OCI-LY1 (cell line): ENCODE data around the gene LPA.
"Not testable (repeated sequence)": the region's sequence is repeated elsewhere in the genome, so short reads cannot be mapped to it uniquely, and the experiment has no call there.

ENCODE experiments used
- H2AFZ ChIP-seq: fragments of 200-600 bp; sonication (generic), shearing (Covaris generic); 2 replicates; pipeline ENCODE4 v1.6.0; 2014; ENCODE audit warnings: antibody characterized with exemption, mild to moderate bottlenecking, low read length
- H3F3A ChIP-seq: fragments of 200-600 bp; sonication (generic), shearing (Covaris generic); 2 replicates; pipeline ENCODE4 v1.6.0; 2014; ENCODE audit warnings: mild to moderate bottlenecking, antibody characterized with exemption, low read length, moderate library complexity; ENCODE audit not compliant: insufficient read depth
- H3K27ac ChIP-seq: fragments of 200-600 bp; sonication (generic); 2 replicates; pipeline ENCODE4 v1.5.1; 2014; ENCODE audit warnings: low read length, mixed run types, mild to moderate bottlenecking, low read depth; ENCODE audit not compliant: poor library complexity, severe bottlenecking
- H3K27me3 ChIP-seq: fragments of 200-600 bp; sonication (generic); 2 replicates; pipeline ENCODE4 v1.6.0; 2014; ENCODE audit warnings: antibody characterized with exemption, mild to moderate bottlenecking, low read length, moderate library complexity; ENCODE audit not compliant: insufficient read depth
- H3K36me3 ChIP-seq: fragments of 200-600 bp; sonication (generic); 2 replicates; pipeline ENCODE4 v1.6.1; 2014; ENCODE audit warnings: mild to moderate bottlenecking, antibody characterized with exemption, low read length, moderate library complexity, mixed read lengths; ENCODE audit not compliant: insufficient read depth
- H3K4me1 ChIP-seq: fragments of 200-600 bp; sonication (generic); 2 replicates; pipeline ENCODE4 v1.5.1; 2014; ENCODE audit warnings: mild to moderate bottlenecking, low read length, moderate library complexity; ENCODE audit not compliant: insufficient read depth, severe bottlenecking
- H3K4me2 ChIP-seq: fragments of 200-600 bp; sonication (generic), shearing (Covaris generic); 2 replicates; pipeline ENCODE4 v1.6.1; 2014; ENCODE audit warnings: low read length
- H3K4me3 ChIP-seq: fragments of 200-600 bp; sonication (generic); 2 replicates; pipeline ENCODE4 v1.5.1; 2014; ENCODE audit warnings: low read length, low read depth, mild to moderate bottlenecking, mixed read lengths; ENCODE audit not compliant: poor library complexity, severe bottlenecking
- H3K79me2 ChIP-seq: fragments of 200-600 bp; shearing (Covaris generic); 2 replicates; pipeline ENCODE4 v1.6.1; 2016; ENCODE audit warnings: mixed run types, low read length, mixed read lengths; ENCODE audit not compliant: insufficient read depth
- H3K9ac ChIP-seq: fragments of 200-600 bp; sonication (generic), shearing (Covaris generic); 2 replicates; pipeline ENCODE4 v1.6.1; 2014; ENCODE audit warnings: mild to moderate bottlenecking, low read length, mixed read lengths
- H3K9me2 ChIP-seq: fragments of 200-600 bp; sonication (generic), shearing (Covaris generic); 2 replicates; pipeline ENCODE4 v1.6.1; 2014; ENCODE audit warnings: low read depth, mild to moderate bottlenecking, low read length, mixed read lengths
- H3K9me3 ChIP-seq: fragments of 200-600 bp; shearing (Covaris generic); 2 replicates; pipeline ENCODE4 v1.6.1; 2014; ENCODE audit warnings: low read length, mixed read lengths
- H4K20me1 ChIP-seq: fragments of 200-600 bp; sonication (generic), shearing (Covaris generic); 2 replicates; pipeline ENCODE4 v1.6.0; 2016; ENCODE audit warnings: mild to moderate bottlenecking, low read length; ENCODE audit not compliant: insufficient read depth

LPA gene, protein sequence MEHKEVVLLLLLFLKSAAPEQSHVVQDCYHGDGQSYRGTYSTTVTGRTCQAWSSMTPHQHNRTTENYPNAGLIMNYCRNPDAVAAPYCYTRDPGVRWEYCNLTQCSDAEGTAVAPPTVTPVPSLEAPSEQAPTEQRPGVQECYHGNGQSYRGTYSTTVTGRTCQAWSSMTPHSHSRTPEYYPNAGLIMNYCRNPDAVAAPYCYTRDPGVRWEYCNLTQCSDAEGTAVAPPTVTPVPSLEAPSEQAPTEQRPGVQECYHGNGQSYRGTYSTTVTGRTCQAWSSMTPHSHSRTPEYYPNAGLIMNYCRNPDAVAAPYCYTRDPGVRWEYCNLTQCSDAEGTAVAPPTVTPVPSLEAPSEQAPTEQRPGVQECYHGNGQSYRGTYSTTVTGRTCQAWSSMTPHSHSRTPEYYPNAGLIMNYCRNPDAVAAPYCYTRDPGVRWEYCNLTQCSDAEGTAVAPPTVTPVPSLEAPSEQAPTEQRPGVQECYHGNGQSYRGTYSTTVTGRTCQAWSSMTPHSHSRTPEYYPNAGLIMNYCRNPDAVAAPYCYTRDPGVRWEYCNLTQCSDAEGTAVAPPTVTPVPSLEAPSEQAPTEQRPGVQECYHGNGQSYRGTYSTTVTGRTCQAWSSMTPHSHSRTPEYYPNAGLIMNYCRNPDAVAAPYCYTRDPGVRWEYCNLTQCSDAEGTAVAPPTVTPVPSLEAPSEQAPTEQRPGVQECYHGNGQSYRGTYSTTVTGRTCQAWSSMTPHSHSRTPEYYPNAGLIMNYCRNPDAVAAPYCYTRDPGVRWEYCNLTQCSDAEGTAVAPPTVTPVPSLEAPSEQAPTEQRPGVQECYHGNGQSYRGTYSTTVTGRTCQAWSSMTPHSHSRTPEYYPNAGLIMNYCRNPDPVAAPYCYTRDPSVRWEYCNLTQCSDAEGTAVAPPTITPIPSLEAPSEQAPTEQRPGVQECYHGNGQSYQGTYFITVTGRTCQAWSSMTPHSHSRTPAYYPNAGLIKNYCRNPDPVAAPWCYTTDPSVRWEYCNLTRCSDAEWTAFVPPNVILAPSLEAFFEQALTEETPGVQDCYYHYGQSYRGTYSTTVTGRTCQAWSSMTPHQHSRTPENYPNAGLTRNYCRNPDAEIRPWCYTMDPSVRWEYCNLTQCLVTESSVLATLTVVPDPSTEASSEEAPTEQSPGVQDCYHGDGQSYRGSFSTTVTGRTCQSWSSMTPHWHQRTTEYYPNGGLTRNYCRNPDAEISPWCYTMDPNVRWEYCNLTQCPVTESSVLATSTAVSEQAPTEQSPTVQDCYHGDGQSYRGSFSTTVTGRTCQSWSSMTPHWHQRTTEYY (N-terminal part only)

DNA sequence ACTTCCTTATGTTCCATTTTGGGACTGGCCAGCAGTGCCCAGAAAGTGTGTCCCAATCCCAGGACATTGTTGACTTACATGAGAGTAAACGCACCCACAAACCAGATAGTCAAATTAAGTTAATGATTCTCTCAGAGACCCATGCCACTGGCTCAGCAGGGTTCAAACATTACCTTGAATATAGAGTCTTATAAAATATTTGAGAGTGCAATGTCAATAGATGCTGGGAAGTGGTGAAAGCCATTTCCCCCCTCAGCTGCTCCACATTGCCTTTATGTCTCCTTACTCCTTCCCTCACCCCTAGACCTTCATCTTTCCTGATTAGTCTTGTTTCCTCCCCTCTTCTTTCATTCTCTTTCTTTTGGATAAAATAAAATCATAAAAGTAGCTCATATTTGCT lies at the start of gene LPA:
LPA (minus strand) TSS at position 78 of the 400 bp plus-strand sequence; CDS start at position 17, 61 bp downstream.
- not testable (repeated sequence) for H3K27me3 ChIP-seq, H2AFZ ChIP-seq, H3K36me3 ChIP-seq, H3K4me1 ChIP-seq, H3K9me2 ChIP-seq, H3F3A ChIP-seq, H3K79me2 ChIP-seq, H4K20me1 ChIP-seq, H3K9ac ChIP-seq, H3K4me3 ChIP-seq, H3K27ac ChIP-seq, H3K4me2 ChIP-seq, H3K9me3 ChIP-seq

DNA sequence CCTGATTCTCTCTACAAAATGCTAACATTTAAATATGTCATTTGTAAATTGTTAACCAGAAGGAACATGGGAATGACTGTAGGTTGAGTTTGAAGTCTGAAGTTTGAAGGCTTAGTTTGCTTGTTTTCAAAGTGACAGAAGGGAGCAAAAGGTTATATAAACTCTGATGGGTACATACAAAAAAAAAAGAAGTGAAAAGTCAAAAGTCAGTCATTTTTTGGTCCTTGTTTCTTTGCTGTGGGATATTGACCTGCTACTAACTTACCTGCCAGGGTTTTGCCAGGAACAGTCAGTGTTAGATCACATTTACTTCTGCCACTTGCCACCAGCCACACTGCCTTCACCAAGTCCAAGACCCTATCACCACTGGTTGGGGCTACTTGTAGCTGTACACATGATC lies 44.9 kb upstream of the LPA start:
- H4K20me1 ChIP-seq, H3K36me3 ChIP-seq, H3K79me2 ChIP-seq, H3K9me3 ChIP-seq, H2AFZ ChIP-seq, H3K4me2 ChIP-seq, H3K4me1 ChIP-seq, H3K9ac ChIP-seq, H3K27ac ChIP-seq, H3K27me3 ChIP-seq, H3K9me2 ChIP-seq, H3K4me3 ChIP-seq, H3F3A ChIP-seq: not testable (repeated sequence)

DNA sequence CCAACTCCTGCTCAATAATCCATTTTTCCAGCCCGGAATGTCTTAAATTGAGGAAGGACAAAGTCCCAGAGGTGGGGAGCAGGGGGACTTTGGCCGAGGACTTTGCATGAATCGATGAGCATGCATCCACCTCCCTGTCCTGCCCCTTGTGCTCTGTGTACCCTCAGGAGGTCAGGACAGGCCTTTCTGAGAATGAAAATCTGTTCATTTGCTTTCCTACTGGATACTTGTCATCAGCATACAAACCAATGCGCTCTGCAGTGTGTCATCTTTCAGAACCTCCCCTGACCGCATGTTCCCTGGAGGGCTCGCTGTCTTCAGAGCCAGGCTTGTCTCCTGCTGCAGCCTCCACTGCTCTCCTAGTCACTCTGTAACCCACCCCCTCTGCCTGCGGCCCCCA lies 40.6 kb upstream of the LPA start:
- H2AFZ ChIP-seq, H3K9me2 ChIP-seq, H3K9ac ChIP-seq, H3K9me3 ChIP-seq, H3K79me2 ChIP-seq, H3K4me1 ChIP-seq, H3K4me3 ChIP-seq, H3F3A ChIP-seq, H3K4me2 ChIP-seq, H3K27me3 ChIP-seq, H3K27ac ChIP-seq, H3K36me3 ChIP-seq, H4K20me1 ChIP-seq: not testable (repeated sequence)

DNA sequence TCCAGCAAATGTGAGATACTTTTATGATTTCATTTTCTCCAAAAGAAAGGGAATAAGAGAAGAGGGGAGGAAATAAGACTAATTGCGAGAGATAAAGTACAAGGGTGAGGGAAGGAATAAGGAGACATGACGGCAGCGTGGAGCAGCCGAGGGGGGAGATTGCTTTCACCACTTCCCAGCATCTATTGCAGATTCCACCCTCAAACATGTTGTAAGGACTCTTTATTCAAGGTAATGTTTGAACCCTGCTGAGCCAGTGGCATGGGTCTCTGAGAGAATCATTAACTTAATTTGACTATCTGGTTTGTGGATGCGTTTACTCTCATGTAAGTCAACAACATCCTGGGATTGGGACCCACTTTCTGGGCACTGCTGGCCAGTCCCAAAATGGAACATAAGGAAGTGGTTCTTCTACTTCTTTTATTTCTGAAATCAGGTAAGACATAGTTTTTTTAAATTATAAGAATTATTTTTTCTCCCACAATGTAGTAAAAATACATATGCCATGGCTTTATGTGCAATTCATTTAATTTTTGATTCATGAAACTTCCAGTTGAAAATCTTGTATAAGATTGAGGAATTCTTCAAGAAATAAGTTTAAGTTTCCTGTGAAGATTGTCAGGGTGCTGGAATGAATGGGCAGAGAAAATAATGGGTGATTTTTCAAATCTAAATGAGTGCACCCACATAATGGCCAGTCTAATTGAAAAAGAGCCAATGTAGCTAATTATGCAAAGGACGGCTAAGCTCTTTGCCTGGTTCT lies 38.0 kb upstream of the LPA start, which contains the start of gene PLG:
PLG (plus strand) TSS at position 327 of the 763 bp plus-strand sequence; CDS start at position 388, 61 bp downstream.
- not testable (repeated sequence) for H3K9me3 ChIP-seq, H3K4me3 ChIP-seq, H3K4me2 ChIP-seq, H3K4me1 ChIP-seq, H3K36me3 ChIP-seq, H3K9me2 ChIP-seq, H3K79me2 ChIP-seq, H3F3A ChIP-seq, H3K27me3 ChIP-seq, H3K9ac ChIP-seq, H2AFZ ChIP-seq, H3K27ac ChIP-seq, H4K20me1 ChIP-seq
